ENCODE measurements around the gene CALHM5. TPM values are rescaled to one million over a fixed set of nuclear protein-coding genes. Genes with fewer than 3 reads are reported as not detected.

Gene CALHM5
- total RNA-seq, 1 experiment from 2014 or later = not detected

GRCh38 chr6:116467096-116467495, 44.3 kb upstream of the CALHM5 start:
- 0 out of 2 replicates have a peak, but pooled peaks cover 4% of the 10 kb centered on the region for H3K4me1 ChIP-seq (ENCODE audit: control insufficient read depth, insufficient read depth, low read length)
- ATAC-seq (no peak), DNase-seq (ENCODE audit: low read depth, low spot score) (no peak)
- H3K27ac ChIP-seq (ENCODE audit: low read length) = no peak overlapping the region
- H3K4me3 ChIP-seq (ENCODE audit: low read depth in 2 of 2, low read length in 2 of 2) = no peak overlapping the region
- CTCF ChIA-PET = no interaction called here
- no peaks in the 10 kb centered on the region for H3K36me3 ChIP-seq (ENCODE audit: control insufficient read depth, insufficient read depth, low read length)
- no peak for TF ChIP-seq SIN3A (IDR thresholded peaks at IDR 0.05; ENCODE audit: borderline replicate concordance, insufficient read depth, low read depth, low read length)
- TF ChIP-seq TCF7L2 (IDR thresholded peaks at IDR 0.05; ENCODE audit: low read depth, low read length) = no peak
- no peak for TF ChIP-seq POLR2AphosphoS5 (IDR thresholded peaks at IDR 0.05; ENCODE audit: low read depth, low read length)
- no peak for TF ChIP-seq REST (IDR thresholded peaks at IDR 0.05; ENCODE audit: insufficient read depth in 1 of 2, low read depth in 2 of 2, low read length in 1 of 2)
- TF ChIP-seq CTCF (IDR thresholded peaks at IDR 0.05) = no peak
- no peaks in the 10 kb centered on the region for H3K9me3 ChIP-seq (ENCODE audit: control insufficient read depth, insufficient read depth, low read depth, low read length)
- in situ Hi-C loops (cut with HindIII; ENCODE audit: low pct_unique_long_range_greater_than_20kb, low sequenced_read_pairs) (no loop called here), intact Hi-C loops (cut with micrococcal nuclease; ENCODE audit: unreplicated experiment) (no loop called here)
- POLR2A ChIA-PET = no interaction called here
- no TSS peak for BruUV-seq (replicated peaks)
- H3K27me3 ChIP-seq (ENCODE audit: control insufficient read depth, insufficient read depth, low read length) = peaks cover 38% of the 10 kb centered on the region

- intact Hi-C loops (cut with micrococcal nuclease; ENCODE audit: unreplicated experiment) = no loop called here
These were observed 43.9 kb upstream of the CALHM5 start for GRCh38 chr6:116467514-116467913.

More at GRCh38 chr6:116467514-116467913, 43.9 kb upstream of the CALHM5 start:
- no peaks in the 10 kb centered on the region for H3K9me3 ChIP-seq (ENCODE audit: control insufficient read depth, insufficient read depth, low read depth, low read length)
- H3K4me3 ChIP-seq (ENCODE audit: low read depth in 2 of 2, low read length in 2 of 2) = no peak overlapping the region
- DNase-seq (ENCODE audit: low read depth, low spot score) (no peak), ATAC-seq (no peak)
- 0 out of 2 replicates have a peak, but pooled peaks cover under 1% of the 10 kb centered on the region for H3K4me1 ChIP-seq (ENCODE audit: control insufficient read depth, insufficient read depth, low read length)
- POLR2A ChIA-PET = no interaction called here
- H3K36me3 ChIP-seq (ENCODE audit: control insufficient read depth, insufficient read depth, low read length) = no peaks in the 10 kb centered on the region
- peaks cover 38% of the 10 kb centered on the region for H3K27me3 ChIP-seq (ENCODE audit: control insufficient read depth, insufficient read depth, low read length)
- CTCF ChIA-PET = interaction anchor here (0.6 kb wide), 1 partner anchor 183 kb away, joined by 4 read pairs; no protein-coding TSS in a partner anchor
- BruUV-seq (replicated peaks) = no TSS peak
- no peak for TF ChIP-seq CTCF (IDR thresholded peaks at IDR 0.05)
- TF ChIP-seq SIN3A (IDR thresholded peaks at IDR 0.05; ENCODE audit: borderline replicate concordance, insufficient read depth, low read depth, low read length) = no peak
- TF ChIP-seq POLR2AphosphoS5 (IDR thresholded peaks at IDR 0.05; ENCODE audit: low read depth, low read length) = no peak
- no peak for TF ChIP-seq TCF7L2 (IDR thresholded peaks at IDR 0.05; ENCODE audit: low read depth, low read length)
- TF ChIP-seq REST (IDR thresholded peaks at IDR 0.05; ENCODE audit: insufficient read depth in 1 of 2, low read depth in 2 of 2, low read length in 1 of 2) = no peak
- in situ Hi-C loops (cut with HindIII; ENCODE audit: low pct_unique_long_range_greater_than_20kb, low sequenced_read_pairs) = no loop called here
- no peak overlapping the region for H3K27ac ChIP-seq (ENCODE audit: low read length)

All from Panc1 (cell line).